GM18870 (cell line): ENCODE measurements around the gene ARHGEF39.
"Not testable (repeated sequence)": the region's sequence is repeated elsewhere in the genome, so short reads cannot be mapped to it uniquely, and the experiment has no call there.

Experiments
- ATAC-seq: cut with Tn5 transposase; IDR thresholded peaks from one replicate; pipeline ENCODE4 v1.9.1; 2021; ENCODE audit warnings: moderate library complexity; ENCODE audit not compliant: unreplicated experiment

Gene ARHGEF39

DNA sequence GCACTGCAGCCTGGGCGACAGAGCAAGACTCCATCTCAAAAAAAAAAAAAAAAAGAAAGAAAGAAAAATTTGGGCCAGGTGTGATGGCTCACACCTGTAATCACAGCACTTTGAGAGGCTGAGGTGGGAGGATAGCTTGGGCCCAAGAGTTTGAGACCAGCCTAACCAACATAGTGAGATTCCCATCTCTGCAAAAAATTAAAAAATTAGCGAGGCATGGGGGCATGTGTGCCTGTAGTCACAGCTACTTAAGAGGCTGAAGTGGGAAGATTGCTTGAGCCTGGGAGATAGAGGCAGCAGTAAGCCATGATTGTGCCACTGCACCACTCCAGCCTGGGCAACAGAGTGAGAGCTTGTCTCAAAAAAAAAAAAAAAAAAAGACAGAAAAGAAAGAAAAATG is 11.4 kb downstream of the ARHGEF39 start:
- no peak for ATAC-seq

DNA sequence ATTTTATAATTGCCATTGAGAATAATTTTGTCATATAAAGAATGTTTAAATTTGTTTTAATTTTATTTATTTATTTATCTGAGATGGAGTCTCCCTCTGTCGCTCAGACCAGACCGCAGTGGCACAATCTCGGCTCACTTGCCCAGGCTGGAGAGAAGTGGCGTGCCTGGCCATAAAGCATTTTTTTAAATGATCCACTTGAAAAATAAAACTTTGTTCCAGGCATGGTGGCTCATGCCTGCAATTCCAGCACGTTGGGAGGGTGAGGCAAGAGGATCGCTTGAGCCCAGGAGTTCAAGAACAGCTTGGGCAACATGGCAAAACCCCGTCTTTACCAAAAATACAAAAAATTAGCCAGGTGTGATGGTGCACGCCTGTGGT is 12.2 kb downstream of the ARHGEF39 start:
- ATAC-seq = no peak

GRCh38 chr9:35651956-35652828 is 12.8 kb downstream of the ARHGEF39 start:
- no peak for ATAC-seq

DNA sequence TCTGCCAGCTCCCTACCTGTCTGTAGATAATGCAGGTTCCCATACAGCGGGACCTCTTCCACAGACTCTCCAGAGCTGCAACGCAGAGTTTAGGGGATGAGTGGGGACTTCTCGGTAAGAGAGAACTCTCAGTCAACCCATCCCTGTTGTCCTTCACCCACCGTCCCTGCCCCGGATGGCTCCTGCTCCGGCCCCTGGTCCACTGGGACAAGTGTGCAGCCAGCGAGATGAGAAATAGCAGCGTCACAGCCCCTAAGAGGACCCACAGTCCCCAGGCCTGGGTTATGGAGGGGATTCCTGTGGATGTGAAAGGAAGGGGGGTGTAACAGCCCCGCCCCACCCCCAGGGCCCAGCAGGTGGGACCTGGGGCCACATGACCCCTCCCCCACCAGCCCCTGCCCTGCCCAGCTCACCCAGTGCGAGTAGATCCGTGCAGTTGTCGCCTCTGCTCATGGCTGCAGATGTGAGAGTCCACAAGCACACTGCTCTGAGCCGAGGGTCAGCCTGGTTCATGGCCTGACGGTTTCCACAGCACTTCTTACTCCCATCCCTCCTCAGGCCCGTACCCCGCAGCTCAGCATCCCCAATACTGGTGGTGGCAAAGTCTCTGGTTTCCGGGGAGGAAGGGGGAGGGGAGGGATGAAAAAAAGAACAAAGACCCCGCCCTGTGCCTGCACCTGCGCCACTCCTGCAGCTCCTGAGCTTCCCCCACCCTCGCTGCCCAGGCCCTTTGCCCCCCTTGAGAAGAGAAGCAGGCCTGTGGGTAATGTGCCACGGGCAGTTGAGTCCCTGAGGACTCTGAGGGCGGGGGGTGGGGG is 14.4 kb downstream of the ARHGEF39 start, which contains the start of gene SIT1:
Gene SIT1, minus strand, starts transcription at position 591 of the 818 bp plus-strand sequence. Its CDS starts 78 bp downstream, at position 513.
- no peak for ATAC-seq

- no peak for ATAC-seq
These were observed 15.3 kb downstream of the ARHGEF39 start for GRCh38 chr9:35649431-35650340.

- peak; percentile 72 for ATAC-seq
These were observed 18.3 kb downstream of the ARHGEF39 start for GRCh38 chr9:35646533-35647265.

DNA sequence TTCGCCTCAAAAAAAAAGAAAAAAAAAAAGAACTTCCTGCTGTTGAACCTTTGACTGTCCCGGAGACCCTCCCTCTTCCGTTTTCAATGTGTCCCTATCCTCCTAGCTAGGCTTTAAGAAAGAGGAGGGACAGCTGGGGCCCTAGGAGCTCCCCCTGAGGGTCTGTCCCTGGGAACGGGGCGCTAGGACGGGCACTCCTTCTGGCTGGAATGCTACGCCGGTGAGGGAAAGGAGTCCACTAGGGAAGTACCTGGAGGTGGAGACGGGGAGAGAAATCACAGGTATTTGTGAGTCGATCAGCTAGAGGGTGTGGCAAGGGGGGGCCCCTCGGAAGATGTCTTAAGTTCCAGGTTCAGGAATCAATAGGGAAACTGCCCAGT is 18.9 kb downstream of the ARHGEF39 start:
- peak; percentile 6 for ATAC-seq

- not testable (repeated sequence) for ATAC-seq
These were observed 19.3 kb downstream of the ARHGEF39 start for GRCh38 chr9:35645736-35646135.

- no peak for ATAC-seq
These were observed 21.9 kb downstream of the ARHGEF39 start for GRCh38 chr9:35643046-35643445.

- not testable (repeated sequence) for ATAC-seq
These were observed 23.5 kb downstream of the ARHGEF39 start for GRCh38 chr9:35641478-35641877.

- not testable (repeated sequence) for ATAC-seq
These were observed 24.6 kb downstream of the ARHGEF39 start for GRCh38 chr9:35640431-35640830.

- ATAC-seq = no peak
These were observed 25.4 kb downstream of the ARHGEF39 start for GRCh38 chr9:35639631-35640030.

DNA sequence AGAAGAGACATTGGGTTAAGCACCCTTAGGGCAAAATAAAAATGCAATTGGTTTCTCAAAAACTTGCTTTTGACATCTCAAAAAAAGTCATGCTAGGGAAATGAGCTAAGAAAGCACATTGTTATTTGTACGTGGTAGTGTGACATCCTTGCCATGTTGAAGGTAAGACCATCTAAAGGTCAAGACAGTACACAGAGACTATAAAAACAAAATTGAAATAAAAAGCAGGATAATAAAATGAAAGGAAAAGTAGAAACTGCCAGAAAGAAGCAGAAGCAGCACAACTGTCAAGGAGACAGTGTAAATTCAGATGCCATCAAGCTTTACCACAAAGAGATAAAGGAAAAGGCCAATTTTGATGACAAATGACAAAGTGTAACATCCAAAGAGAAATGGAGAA is 25.8 kb downstream of the ARHGEF39 start:
- not testable (repeated sequence) for ATAC-seq

DNA sequence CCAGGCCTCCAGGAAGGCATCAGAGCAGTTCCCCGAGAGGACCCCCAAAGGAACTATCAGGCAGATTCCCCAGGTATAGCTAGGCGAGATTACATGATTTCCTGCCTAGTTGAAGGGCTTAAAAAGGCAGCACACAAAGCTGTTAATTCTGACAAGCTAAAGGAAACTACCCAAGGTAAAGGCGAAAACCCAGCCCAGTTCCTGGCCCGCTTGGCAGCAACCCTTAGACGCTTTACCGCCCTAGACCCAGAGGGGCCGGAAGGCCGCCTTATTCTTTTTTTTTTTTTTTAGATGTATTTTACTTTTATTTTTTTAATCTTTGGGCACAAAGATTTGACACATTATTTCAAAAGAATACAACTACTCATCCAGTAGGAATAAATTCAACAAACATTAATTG is 26.2 kb downstream of the ARHGEF39 start:
- not testable (repeated sequence) for ATAC-seq

GRCh38 chr9:35637427-35637955 is 27.5 kb downstream of the ARHGEF39 start:
- not testable (repeated sequence) for ATAC-seq

DNA sequence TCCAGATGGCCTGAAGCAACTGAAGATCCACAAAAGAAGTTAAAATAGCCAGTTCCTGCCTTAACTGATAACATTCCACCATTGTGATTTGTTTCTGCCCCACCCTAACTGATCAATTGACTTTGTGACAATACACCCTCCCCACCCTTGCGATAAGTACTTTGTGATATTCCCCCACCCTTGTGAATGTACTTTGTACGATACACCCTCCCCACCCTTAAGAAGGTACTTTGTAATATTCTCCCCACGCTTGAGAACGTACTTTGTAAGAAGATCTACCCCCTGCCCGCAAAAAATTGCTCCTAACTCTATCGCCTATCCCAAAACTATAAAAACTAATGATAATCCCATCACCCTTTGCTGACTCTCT is 28.1 kb downstream of the ARHGEF39 start:
- not testable (repeated sequence) for ATAC-seq

- no peak for ATAC-seq
These were observed 28.7 kb downstream of the ARHGEF39 start for GRCh38 chr9:35636135-35636876.

GRCh38 chr9:35635730-35636129 is 29.3 kb downstream of the ARHGEF39 start:
- ATAC-seq = no peak

GRCh38 chr9:35629597-35629996 is 35.4 kb downstream of the ARHGEF39 start:
- no peak for ATAC-seq
